HG03060 (cell line): ENCODE data around the gene SETD7.

Experiments
- ATAC-seq: cut with Tn5 transposase; IDR thresholded peaks from one replicate; pipeline ENCODE4 v1.9.1; 2021; ENCODE audit warnings: low read depth, moderate number of reproducible peaks; ENCODE audit not compliant: unreplicated experiment

SETD7 gene

DNA sequence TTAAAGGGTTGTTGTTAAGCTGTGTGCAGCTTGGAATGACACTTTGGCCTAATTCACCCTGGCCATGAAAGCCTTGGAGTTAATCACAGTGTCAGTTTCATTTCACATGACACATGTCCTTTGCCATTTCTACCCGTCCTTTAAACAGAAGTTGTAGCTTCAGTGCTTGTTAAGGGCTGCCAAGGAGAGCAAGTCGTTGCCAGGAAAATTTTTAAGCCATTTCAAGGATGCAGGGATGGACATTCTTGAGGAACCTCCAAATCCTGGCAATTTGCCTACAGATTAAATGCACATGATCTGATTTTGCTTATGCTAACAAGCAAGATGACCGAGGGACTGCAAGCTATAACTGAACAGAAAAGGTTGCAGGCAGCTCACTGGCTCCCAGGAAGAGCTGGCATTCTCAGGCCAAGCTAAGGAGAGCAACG, 40.5 kb downstream of the SETD7 start:
- no peak for ATAC-seq

- no peak for ATAC-seq
Measured at GRCh38 chr4:139514382-139515059, 41.5 kb downstream of the SETD7 start.

GRCh38 chr4:139511320-139511719, 44.7 kb downstream of the SETD7 start:
- no peak for ATAC-seq

DNA sequence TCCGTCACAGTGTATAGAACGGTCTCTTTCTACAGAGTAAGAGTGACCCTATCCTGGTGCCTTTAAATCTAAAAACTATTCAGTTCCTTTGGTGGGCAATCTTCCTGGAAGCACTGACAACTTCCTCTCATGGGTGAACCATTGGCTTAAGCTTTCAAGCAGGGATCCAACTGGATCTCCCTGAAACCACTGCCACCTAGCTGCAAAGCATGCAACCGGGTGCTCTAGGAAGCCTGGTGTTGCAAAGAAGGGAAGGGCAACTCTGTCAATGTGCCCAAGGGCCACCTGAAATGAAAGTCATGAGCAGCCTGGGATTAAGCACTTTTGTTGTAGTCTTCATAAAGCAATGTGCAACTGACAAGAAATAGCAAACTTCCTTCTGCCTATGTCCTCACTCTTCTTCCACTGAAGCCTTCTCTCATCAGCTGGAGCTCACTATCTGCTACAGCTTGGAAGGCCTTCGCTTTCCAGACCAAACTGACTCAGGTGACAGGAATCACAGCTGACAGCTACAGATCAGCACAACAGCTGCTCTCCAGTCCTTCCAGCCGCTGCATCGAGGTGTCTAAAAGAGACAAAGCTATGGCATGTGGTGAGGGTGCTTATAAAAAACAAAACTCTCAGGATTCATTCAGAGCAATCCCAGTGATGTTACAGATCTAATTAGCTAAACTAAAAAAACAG, 46.1 kb downstream of the SETD7 start:
- ATAC-seq = no peak

DNA sequence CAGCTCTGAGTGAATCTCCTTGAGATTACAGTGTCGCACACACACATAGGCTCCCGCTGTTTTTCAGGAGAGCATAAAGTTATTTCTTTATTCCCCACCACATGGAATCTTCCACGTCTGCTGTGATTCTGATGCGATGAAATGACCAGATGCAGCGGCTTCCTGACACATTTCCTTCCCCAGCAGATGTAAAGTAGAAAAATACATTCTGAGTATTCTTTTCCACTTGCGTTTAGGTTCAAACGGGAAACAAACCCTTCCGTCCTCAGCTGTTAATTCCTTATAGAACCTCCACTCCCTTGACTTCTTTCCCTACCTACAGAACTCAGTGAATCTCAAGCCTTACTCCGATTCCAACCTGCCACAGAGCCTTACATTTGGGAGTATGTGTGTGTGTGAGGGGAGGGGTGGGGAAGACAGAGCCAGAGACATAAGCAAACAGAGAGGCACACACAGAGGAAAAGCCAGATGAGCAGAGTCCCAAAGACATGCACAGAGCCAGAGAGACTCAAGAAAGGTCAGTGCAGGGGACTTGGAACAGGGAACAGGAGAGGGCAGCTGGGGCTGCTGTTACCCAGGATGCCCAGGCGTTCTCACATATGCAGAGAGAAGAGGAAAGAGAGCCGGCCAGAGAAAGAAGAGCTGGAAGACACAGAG, 47.3 kb downstream of the SETD7 start:
- no peak for ATAC-seq

DNA sequence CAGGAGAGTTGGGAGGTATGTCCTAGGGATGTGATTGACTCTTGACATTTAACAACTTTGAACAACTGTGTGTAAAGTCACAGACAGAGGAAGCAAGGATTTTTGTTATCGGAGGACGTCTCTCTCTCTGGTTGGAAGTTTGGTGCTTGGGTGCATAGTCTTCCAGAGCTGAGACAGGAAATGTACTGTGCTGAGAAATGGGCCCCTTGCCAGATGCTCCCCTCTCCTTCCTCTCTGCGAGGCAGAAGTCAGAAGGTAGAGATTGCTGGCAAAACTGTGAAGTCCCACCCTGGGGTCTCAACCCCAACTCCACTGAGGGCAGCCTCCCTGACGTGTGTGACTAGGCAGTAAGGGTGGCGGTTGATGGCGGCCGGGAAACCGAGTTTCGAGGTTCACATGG, 49.2 kb downstream of the SETD7 start:
- no peak for ATAC-seq

GRCh38 chr4:139503622-139504166, 52.3 kb downstream of the SETD7 start:
- no peak for ATAC-seq

- ATAC-seq = no peak
Measured at GRCh38 chr4:139501927-139502899, 53.8 kb downstream of the SETD7 start.

DNA sequence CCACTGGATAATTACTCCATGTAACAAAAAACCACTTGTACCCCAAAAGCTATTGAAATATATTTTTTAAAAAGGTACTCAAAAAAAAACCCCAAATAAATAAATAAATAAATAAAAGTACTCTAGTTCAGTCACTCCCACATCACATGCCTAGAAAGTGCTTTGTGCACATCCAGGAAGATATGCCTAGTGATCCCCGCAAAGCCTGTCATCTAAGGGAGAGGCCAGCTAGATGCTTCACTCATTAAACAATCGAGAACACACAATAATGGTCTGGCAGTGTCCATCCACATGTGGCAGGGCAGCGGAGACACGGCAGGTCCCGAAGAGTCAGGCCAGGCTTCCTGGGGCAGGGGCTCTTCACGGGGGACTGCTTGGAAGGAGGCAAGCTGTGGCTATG, 54.5 kb downstream of the SETD7 start:
- ATAC-seq = no peak

GRCh38 chr4:139501117-139501516, 54.9 kb downstream of the SETD7 start:
- ATAC-seq = no peak

- ATAC-seq = no peak
Measured at GRCh38 chr4:139499186-139499585, 56.8 kb downstream of the SETD7 start.

DNA sequence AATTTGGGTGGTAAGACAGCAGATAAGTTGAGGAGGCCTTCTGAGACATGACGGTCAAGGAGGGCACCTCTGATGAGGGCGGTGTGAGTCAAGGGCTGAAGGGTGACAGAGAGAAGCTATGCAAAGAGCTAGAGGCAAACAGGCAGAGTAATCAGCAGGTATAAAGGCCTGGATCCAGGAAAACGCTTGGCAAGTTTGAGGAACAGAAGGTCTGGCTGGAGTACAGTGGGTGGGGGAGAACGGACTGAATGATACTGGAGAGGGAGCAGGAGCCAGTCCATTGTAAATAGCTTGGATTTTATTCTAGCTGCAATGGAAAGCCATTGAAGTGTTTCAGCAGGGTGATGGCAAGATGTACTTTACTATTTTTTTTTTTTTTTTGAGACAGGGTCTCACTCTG, 62.8 kb downstream of the SETD7 start:
- ATAC-seq = no peak

DNA sequence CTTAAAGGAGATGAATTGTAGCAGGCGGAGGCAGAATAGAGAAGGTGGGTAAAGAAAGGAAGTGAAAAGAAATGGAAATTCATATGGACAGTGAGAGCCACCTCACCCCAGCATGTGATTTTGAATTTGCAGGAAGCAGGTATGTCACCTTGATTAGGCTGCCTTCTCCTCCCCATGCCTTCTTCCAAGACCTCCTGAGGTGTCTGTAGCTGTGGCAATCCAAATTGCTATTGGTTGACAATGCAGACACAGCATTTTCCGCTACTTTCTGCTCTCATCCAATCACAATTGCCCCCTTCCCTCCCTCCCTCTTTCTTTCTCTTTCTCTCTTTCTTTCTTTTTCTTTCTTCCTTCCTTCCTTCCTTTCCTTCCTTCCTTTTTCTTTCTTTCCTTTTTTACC, 63.6 kb downstream of the SETD7 start:
- ATAC-seq = no peak

- no peak for ATAC-seq
Measured at GRCh38 chr4:139489638-139490037, 66.4 kb downstream of the SETD7 start.

DNA sequence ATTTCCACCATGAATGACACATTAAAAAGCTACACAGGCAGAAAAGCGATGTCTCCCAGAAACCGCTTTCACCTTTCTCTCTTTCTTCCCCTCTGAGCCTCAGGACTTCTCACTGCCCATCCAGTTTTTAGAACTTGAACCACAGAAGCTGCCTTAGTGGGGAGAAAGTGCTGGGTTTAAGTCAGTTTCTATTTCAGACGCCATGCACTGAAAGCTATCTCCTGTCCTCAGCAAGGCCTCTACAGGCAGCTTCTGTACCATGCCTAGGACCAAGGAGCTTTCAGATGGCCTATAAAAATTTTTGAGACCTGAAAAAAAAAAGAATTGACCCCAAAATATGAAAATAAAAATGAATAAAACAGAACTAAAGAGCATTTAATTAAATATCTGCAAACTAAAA, 67.6 kb downstream of the SETD7 start:
- no peak for ATAC-seq

DNA sequence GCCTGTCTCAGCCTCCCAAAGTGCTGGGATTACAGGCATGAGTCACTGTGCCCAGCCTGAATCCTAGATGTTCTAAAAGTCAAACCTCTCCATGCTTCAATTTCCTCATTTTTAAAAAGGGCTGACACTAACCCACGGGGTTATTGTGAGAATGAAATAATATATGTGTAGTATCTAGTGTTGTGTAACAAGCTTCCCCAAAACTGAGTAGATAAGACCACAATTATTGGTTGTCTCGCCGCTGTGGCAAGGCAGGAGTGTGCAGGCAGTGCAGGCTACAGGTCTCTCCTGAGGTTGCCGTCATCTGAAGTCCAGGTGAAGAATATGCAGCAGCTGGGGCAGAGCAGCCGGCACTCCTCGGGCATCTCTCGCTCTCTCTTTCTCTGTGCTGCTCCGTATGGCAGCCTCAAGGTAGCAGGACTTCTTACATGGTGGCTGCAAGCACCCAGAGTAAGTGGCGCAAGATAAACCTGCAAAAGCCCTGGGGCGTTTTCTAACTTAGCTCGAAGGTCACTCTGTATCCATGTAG, 71.2 kb downstream of the SETD7 start:
- ATAC-seq = no peak

DNA sequence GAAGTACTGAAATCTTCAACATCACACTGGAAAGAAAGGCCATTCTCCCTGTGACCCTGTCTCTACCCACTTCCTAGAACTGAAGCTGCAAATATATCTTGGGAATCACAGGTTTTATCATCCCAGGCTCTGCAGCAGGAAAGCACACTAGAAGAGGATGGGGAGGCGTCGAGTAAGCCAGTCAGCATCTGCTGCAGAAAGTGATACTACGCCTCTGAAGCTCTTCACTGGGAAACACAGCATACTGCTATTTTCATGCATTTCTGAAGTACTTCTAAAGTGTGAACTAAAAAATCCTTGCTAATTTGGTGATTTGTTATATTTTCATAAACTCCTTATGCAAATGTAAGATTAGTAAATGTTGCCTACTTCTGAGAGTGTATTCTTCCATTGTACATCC, 73.0 kb downstream of the SETD7 start:
- no peak for ATAC-seq

DNA sequence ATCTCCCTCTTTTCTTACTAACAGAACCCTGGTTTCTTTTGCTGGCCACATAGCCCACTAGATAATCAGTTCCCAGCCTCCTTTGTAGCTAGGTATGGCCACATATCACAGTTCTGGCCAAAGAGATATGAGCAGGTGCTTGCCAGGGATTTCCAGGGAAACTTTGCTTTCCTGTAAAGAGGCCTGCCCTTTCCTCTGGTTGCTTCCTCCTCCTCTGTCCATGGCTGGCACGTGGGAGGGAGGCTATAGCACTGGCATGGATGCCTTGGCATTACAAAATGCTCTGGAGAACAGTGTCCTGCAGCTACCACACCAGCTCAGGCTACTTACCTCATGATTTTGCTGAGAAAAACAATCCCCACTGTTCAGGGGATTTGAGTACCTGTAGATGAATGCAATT, 74.6 kb downstream of the SETD7 start:
- ATAC-seq = no peak

DNA sequence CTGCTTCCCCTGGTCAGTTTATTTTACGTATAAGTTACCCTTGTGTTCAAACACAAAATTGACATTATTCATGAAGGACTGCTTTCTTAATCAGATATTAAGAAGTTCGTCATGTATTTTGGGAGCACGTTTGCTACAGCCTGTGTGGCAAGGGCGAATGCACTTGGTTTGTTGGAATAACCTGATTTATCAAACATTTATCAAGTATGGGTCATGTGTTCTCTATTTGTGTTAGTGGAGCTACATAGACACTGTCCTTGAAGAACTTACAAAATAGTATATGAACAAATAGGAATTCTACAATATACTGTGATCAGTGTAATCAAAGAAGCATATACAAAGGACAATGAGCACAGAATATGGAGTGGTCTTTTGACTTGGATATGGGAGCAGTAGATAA, 79.7 kb downstream of the SETD7 start:
- no peak for ATAC-seq

DNA sequence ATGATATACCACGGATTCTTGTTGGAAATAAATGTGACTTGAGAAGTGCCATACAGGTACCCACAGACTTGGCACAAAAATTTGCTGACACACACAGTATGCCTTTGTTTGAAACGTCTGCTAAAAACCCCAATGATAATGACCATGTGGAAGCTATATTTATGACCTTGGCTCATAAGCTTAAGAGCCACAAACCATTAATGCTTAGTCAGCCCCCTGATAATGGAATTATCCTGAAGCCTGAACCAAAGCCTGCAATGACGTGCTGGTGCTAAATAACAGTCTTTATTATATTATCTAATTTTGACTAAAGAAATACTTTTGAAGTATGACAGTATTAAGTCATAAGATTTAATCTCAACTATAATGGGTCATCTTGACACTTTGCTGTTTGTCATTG, 83.2 kb downstream of the SETD7 start:
- ATAC-seq = no peak
